GM20431 (cell line): ENCODE data around the gene CNPY1.

Experiments used
- in situ Hi-C: fragments of 300-500 bp; cut with MseI, MboI; formaldehyde crosslinking; loops from one replicate; pipeline ENCODE4 v1.15.0; 2020; ENCODE audit warnings: low sequenced_read_pairs; ENCODE audit not compliant: unreplicated experiment

The CNPY1 gene

GRCh38 chr7:155459700-155460461 lies 86.5 kb downstream of the CNPY1 start:
- in situ Hi-C loops: no loop called here

- in situ Hi-C loops: no loop called here
Measured at GRCh38 chr7:155458878-155459699, 87.3 kb downstream of the CNPY1 start.

DNA sequence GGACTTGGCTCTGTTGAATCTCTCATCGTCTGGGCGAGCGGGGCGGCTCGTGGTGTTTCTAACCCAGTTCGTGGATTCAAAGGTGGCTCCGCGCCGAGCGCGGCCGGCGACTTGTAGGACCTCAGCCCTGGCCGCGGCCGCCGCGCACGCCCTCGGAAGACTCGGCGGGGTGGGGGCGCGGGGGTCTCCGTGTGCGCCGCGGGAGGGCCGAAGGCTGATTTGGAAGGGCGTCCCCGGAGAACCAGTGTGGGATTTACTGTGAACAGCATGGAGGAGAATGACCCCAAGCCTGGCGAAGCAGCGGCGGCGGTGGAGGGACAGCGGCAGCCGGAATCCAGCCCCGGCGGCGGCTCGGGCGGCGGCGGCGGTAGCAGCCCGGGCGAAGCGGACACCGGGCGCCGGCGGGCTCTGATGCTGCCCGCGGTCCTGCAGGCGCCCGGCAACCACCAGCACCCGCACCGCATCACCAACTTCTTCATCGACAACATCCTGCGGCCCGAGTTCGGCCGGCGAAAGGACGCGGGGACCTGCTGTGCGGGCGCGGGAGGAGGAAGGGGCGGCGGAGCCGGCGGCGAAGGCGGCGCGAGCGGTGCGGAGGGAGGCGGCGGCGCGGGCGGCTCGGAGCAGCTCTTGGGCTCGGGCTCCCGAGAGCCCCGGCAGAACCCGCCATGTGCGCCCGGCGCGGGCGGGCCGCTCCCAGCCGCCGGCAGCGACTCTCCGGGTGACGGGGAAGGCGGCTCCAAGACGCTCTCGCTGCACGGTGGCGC lies 88.1 kb downstream of the CNPY1 start, which contains the start of gene EN2:
TSS of gene EN2 (plus strand) at position 19 of the 767 bp plus-strand sequence. CDS start at position 268, 249 bp downstream.
- in situ Hi-C loops: no loop called here

DNA sequence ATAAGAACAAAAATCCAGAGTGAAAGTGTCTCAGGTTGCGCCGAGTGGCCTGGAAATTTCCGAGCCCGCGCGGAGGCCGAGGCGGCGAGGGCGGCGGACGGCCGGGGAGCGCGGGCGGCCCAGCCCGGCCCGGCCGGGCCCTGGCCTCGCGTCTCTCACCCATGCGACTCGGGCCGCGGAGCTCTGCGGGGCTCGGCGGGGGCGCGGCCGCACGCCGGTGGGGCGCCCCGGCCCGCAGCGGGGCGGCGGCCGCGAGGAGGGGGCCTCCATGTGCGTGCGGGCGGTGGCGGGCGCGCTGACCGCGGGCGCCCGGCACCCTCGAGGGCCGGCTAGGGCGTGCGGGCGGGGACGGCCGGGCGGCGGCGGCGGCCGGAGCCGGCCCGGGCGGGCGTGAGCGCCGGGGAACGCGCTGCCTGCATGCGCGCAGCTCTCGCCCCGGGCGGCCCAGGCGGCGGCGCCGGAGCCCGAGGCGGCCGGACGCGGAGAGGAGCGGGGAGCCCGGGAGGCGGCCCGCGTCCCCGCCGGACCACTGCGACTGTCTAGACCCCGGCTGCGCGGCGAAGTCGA lies 88.7 kb downstream of the CNPY1 start:
- in situ Hi-C loops: no loop called here

- in situ Hi-C loops: no loop called here
Measured at GRCh38 chr7:155456738-155457543, 89.4 kb downstream of the CNPY1 start.

DNA sequence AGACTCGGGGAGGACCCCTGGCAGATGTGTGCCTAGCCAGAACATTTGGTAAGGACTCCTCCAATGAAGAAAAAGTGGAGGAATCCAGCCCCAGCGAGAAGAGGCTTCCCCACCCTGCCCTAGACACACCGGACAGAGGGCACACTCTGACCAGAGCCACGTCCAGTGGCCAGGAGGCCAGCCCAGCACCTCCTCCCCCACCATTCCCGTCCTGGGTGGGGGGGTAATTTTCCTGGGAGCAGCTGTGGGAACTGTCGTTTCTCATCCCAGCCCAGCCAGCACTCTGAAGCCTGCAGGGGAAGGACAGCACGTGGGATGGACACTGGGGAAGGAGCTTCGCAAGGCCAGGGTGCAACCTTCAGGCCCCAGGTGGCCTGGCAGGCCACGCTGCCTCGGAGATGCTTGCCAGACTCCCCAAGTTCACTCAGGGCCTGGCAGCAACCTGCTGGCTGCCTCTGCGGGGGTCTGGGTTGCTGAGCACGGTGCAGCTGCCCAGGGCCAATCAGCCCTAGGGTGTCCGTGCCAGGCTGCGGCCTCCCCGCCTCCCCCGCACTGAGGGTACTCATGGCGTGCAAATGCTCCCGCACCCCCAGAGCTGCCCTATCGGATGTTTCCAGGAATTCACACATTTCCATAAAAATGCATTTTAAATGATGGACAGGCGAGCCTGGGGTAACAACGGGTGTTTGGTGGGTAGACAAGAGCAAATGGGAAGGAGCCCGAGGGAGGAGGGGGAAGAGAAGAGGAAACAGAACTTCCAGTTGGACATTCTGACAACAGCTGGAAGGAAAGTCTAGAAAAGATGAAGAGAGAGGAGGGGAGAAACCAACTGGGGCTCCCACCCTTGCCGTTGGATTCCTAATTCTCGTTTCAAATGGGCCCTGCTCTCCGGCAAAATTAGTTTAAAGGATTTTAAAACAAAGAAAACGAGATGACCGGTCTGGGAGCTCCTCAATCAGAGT lies 90.3 kb downstream of the CNPY1 start:
- in situ Hi-C loops: no loop called here

DNA sequence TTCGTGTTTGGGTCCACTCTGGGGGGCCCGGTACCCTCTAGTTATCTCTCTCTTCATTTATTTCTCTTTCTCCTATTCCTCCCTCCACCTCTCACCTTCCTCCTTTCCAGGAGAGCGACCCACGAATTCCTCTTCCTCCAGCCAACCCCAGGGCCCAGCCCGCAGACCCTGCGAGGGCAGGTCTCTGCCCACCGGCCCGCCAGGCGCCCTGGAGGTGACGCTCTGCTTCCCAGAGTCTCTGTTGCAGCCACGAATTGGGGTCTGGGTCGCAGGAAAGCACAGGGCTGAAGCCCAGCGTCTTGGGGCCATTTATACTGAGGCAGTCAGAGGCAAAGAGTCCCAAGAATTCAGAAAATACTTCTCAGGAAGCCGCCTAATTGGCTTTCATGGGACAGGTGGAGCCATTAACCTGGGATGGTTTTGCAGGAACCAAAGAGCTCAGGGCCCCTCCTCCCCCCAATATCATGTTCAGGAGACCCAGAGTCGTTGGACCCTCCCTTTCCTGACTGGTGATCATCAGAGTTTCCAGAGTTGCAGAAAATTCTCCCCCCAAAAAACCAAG lies 91.1 kb downstream of the CNPY1 start:
- in situ Hi-C loops: no loop called here

DNA sequence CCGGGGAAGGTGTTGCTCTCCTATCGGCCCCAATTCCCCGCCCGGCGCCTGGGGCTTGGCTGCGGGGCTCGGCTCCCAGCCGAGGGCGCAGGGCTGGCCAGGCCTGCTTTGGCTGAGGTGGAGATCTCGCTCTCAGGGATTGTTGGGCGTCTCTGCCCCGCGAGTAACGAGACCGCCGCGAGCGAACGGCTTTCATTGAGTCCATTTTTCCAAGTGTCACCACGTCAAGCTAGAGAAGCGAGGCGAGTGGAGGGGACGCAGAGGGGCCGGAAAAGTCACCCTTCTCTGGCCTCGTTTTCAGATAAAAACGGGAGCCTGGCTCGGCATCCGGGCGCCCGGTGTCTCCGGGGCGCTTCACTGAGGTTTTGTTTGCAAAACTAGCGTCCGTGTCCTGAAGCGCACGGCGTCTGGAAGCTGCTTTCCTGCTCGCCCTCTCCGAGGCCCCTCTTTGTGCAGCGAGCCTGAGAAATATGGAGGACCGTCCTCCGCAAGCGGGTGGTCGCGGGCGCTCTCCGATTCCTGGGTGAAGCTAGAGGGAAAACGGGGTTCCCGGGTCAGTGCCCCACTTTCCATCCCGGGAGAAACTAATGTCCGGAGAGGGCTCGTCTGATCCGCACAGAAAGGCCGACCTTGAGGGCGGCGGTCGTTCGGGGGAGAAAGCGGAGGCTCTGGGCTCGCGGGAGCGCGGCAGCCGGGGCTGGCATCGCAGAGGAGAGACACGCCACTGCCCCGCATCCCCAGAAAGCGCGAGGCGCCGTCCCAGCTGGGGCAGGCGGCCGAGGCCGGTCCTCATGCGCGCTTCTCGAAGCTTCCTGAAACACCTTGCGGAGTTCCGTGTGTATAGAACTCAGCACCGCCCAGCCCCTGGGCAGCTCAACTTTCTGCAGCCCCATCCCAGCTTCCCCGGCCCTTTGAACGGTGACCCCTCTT lies 91.9 kb downstream of the CNPY1 start:
- in situ Hi-C loops: no loop called here

DNA sequence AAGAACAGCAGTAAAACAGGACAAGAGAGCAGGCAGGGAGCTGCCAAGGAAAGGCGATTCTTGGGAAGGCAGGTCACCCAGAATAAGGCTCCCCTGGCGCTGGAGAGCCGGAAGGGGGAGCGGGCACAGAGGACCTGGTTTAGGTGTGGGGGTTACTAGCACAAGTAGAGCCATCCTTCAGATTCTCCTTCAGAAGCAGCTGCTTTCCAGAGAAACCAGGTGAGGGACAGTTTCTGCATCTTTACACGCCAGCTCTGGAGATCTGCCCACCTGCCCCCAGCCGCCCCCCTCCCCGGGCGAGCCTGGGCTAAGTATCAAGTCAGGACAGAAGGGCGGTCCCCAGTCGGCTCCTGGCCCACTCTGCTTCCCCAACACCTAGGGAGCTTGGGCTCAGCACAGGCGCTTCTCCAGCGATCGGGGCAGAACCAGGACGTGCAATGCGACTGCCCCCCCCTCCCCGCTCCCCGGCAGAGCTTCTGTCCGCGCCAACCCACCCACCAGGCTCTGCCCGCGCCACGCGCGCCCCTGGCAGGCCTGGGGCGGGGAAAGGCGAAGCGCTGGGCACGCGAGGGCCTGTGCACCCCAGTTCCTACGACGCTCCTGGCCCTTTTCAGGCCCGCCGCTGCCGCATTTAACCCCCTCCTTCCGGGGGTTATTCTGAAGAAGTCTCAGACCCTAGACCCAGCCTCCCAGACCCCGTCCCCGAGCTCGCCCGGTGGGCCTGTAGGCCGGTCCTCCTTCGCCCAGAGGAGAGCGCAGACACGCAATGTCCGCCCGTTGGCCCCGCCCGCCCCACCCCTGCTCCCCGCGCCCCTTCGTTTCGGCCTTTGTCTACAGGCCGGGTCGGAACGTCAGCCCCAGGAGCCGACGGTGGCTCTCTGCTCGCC lies 92.8 kb downstream of the CNPY1 start:
- in situ Hi-C loops: no loop called here

- in situ Hi-C loops: no loop called here
Measured at GRCh38 chr7:155452505-155453295, 93.7 kb downstream of the CNPY1 start.

GRCh38 chr7:155451840-155452239 lies 94.5 kb downstream of the CNPY1 start:
- in situ Hi-C loops: no loop called here
